ENCODE data around the gene PMPCA.
A peak's percentile ranks its signal among the peaks of the same experiment; 100 is the strongest.

Gene PMPCA

GRCh38 chr9:136438548-136439480 is 28.4 kb downstream of the PMPCA start:
- peak; percentile 60 for DNase-seq

GRCh38 chr9:136439481-136440408 is 29.3 kb downstream of the PMPCA start, which contains the start of gene INPP5E:
Gene INPP5E, minus strand, starts transcription at chr9:136439845. Its CDS starts 426 bp downstream, at chr9:136439419.
- peak; percentile 86 for DNase-seq

DNA sequence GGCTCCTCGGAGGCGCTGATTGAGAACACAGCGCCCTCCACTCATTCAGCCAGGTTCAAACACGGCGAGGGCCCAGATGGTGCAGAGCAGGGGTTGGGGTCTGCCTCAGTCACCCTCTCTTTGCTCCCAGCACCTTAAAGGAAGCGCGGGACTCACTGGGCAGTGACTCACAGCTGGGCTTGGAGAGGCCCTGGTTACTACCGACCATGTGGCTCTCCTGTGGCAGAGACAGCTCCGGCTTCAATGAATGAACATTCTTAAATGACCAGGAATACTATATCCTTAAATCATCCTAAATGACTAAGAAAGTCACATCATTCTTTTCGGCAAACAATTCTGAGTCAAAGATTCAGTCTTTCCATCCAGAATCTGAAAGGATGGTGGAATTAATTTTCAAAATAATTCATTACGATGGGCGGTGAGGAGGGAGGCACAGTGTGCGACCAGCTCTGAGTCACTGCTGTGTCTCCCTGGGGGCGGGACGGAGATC is 30.8 kb downstream of the PMPCA start:
- DNase-seq = no peak

GRCh38 chr9:136441681-136442245 is 31.3 kb downstream of the PMPCA start:
- no peak for DNase-seq

- no peak for DNase-seq
These were observed 31.8 kb downstream of the PMPCA start for GRCh38 chr9:136442265-136442664.

DNA sequence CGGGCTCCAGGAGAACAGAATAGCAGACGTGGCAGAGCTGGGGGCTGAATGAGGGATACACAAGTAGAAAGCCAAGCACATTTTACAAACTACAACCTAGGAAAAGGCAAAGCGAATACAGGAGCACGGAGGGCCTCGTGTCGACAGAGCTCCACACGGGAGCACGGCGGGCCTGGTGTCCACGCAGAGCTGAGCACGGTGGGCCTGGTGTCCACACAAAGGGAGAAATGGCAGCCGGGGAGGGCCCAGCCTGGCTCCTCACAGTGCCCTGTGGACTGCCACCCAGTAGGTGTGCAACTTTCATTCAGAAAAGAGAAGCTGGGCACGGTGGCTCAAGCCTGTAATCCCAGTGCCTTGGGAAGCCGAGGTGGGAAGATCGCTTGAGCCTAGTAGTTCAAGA is 32.6 kb downstream of the PMPCA start:
- no peak for DNase-seq

GRCh38 chr9:136443687-136444086 is 33.2 kb downstream of the PMPCA start:
- no peak for DNase-seq

- no peak for DNase-seq
These were observed 33.6 kb downstream of the PMPCA start for GRCh38 chr9:136444102-136444501.

DNA sequence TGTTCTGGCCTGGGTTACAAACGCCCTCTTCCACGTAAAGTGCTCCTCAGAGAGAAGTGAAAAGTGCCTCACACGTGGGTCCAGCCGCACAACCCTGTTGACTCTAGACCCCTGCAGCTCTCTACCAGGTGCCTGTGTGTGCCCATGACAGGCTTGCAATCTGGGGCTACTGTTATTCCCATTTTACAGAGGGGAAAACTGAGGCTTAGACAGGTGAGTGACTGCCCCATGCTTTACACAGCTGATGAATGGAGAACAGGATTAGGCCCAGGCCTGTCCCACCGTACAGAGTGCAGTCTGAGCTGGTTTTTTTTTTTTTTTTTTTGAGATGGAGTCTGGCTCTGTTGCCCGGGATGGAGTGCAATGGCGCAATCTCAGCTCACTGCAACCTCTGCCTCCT is 35.3 kb downstream of the PMPCA start:
- DNase-seq = no peak

- no peak for DNase-seq
These were observed 36.8 kb downstream of the PMPCA start for GRCh38 chr9:136447173-136447778.

- no peak for DNase-seq
These were observed 38.2 kb downstream of the PMPCA start for GRCh38 chr9:136448655-136449054.

- DNase-seq = no peak
These were observed 40.9 kb downstream of the PMPCA start for GRCh38 chr9:136451221-136451877.

- DNase-seq = no peak
These were observed 42.9 kb downstream of the PMPCA start for GRCh38 chr9:136453326-136453725.

DNA sequence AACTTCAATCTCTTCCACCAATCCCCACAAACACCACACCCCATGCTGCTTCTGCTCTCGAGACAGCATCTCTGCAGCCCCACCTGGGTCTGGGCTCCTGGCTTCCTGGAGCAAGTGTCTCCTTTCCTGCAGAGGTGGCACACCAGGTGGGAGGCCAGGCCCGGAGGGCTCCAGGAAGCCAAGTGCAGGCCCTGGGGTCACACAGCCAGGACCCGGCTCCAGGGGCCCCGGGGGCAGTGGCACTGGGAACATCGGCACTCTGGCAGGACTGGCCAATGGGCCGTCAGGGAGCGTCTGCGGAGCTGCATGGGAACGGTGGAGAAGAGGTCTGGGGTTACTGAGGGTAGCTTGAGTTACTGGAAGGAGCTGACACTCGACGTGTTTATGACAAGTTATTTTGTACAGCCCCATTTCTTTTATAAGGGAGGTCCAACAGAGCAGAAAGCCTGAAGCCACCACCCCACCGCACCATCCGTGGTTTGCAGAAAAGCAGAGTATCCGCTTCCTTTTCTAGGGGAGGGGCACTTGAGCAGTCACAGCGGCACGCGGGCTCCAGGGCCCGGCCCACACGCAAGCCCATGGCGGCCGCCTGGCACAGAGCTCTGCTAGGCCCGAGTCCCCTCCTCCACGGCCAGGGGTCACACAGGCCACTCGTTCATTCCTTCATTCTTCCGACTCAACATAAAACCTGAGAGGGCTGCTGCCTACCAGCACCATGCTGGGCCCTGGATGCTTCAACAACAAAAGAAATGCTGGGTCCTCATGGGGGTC is 43.8 kb downstream of the PMPCA start:
- DNase-seq = no peak

GRCh38 chr9:136455043-136456002 is 44.9 kb downstream of the PMPCA start:
- no peak for DNase-seq

- no peak for DNase-seq
These were observed 45.8 kb downstream of the PMPCA start for GRCh38 chr9:136456258-136456657.

GRCh38 chr9:136457326-136457725 is 46.9 kb downstream of the PMPCA start:
- DNase-seq = no peak

DNA sequence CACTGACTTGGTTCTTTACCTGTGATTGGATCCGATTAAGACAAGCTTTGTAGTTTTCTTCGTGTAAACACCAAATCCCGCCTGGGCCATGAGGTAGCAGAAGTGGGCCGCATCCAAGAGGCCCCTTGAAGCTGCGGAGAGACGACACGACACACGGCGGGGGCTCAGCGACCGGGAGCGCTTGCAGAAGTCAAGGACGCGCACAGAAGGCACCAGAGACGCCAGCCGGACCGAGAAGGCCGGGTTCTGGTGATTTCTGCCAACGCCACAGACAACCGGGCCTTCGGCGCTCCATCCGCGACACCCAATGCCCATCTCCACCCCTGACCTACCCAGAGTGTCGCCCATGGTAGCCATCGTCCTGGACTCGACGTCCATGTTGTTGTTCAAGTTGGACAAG is 49.0 kb downstream of the PMPCA start:
- no peak for DNase-seq

GRCh38 chr9:136460772-136461325 is 50.4 kb downstream of the PMPCA start:
- no peak for DNase-seq

DNA sequence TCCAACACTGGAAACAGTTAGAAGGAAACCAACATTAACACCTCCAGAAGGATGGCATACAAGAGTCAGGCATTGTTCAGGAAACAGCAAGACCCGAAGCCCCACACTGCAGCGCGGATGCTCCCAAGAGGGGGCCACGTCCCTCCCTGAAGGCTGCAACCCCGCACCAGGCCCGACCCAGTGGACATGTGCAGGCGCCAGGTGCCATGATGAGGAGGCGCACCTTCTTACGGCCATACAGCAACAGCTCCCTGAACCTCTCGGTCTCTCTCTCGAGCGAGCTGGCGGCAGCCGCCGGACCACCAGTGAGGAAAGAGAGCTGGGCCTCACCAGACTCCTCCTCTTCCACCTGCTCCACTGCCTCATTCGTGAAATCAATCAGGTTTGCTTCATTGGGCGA is 52.2 kb downstream of the PMPCA start:
- no peak for DNase-seq
